Bone marrow (tissue), 2 donors: Measurements from ENCODE around the gene RNF41.
"Not testable (repeated sequence)": the region's sequence is repeated elsewhere in the genome, so short reads cannot be mapped to it uniquely, and the experiment has no call there.

Experiments
- DNase-seq, 2 donors: peaks; one replicate each; lab custom pipeline; 2025; lab: John Stamatoyannopoulos, UW

The RNF41 gene

GRCh38 chr12:56165369-56165768, 56.4 kb downstream of the RNF41 start:
- no peak for DNase-seq

DNA sequence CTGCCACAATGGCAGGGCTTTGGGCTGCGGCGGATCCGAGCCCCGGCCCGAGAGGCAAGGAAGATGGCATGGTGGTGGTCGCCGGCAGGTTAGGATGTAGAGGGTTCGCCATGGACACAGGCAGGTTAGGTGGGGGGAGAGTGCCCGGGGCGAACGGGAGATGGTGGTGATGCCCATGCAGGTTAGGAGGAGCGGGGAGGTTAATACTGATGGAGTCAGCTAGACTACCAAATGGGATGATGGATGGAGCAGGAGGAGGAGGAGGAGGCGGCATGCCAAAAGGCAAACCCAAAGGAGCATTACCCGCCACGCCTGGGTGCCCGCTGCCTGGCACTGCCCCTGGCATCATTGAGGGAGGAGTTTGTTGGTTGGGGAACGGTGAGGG, 57.4 kb downstream of the RNF41 start:
- no peak for DNase-seq

GRCh38 chr12:56163533-56164344, 58.0 kb downstream of the RNF41 start:
- no peak for DNase-seq

DNA sequence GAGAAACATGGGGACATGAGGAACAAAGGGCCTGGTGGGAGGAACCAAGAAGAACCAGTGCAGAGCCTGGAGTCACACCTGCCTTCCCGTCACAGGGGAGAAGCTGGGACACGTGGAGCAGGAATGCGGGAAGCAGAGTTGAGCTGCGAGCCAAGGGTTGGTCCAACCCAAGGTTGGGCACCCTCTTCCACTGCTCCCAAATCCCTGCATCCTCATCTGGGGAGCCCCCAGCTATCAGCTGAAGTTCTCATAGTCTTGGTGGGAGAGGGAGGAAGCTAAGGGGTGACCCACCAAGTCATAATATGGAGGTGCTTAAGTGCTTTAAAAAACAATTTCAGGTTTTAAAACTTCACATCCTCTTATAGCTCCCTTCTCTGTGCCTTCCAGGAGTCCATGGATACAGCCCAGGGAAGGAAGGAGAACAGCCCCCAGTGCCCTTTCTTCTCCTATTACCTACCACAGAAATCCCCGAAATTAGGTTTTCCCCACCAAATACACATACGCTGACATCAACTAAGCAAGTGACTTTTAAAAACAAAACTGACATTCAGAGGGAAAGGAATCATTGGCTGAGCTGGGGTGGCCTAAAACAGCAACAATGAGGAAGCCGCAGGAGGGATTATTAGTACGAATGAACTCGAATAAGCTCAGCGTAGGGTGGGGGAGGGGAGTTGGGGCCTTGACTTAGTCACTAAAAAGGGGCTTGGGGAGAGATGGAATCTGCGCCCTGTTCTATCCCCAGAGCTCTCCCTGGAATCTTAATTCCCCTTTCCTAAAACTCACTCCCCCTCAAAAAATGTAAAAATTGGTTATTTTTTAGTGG, 59.0 kb downstream of the RNF41 start:
- no peak for DNase-seq

GRCh38 chr12:56161690-56162351, 59.9 kb downstream of the RNF41 start:
- DNase-seq, result no peak

DNA sequence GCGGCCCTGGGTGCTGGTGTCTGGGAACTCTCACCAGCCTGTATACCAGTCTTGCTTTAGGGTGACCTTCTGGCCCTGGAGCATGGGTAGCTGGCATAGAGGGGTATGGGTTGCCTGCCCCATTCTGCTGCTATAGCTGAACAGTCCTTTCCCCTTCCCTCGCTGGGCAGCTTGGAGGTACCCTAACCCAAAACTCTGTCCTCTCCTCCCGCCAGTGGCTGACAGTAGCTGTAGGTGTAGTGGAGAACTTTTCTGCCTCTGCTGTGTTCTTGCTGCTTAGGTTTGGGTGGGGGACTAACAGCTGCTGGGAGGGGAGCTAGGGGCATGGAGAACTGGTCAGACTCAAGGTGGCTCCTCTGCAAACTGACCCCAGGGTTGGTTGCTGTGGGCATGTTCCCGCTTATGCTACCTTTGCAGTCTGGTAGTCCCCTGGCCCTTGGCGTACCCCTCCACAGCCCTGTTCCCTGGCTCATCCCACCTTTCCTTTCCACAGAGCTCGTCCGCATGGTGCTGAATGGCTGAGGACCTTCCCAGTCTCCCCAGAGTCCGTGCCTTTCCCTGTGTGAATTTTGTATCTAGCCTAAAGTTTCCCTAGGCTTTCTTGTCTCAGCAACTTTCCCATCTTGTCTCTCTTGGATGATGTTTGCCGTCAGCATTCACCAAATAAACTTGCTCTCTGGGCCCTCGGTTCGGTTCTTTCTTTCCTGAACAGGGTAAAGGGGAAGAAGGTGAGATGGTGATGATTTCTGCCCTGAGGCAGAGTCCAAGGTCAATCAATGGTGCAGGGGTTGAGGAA, 60.6 kb downstream of the RNF41 start:
- no peak for DNase-seq

GRCh38 chr12:56160193-56160763, 61.4 kb downstream of the RNF41 start:
- peak in 1 of 2 donors; percentile 18 for DNase-seq

DNA sequence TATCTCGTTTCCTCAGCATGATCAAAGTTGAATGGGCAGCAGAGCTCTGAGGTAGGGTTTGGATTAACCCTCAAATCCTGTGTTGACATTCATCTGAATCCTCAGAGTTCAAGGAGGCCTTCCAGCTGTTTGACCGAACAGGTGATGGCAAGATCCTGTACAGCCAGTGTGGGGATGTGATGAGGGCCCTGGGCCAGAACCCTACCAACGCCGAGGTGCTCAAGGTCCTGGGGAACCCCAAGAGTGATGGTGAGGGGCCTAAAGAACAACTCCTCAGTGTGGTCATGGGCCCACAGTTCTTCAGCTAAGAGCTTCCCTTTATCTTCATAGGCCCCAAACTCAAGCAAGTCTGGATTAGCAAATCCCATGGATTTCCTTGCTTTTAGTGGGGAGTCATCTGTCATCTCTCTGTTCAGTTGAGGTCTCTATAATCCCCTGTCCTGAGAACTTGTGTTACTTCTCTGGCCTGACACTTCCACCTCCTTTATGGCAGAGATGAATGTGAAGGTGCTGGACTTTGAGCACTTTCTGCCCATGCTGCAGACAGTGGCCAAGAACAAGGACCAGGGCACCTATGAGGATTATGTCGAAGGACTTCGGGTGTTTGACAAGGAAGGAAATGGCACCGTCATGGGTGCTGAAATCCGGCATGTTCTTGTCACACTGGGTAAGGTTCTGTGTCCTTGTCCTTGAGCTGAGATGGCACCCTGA, 62.1 kb downstream of the RNF41 start:
- no peak for DNase-seq

- no peak for DNase-seq
Observed at GRCh38 chr12:56158926-56159461, 62.7 kb downstream of the RNF41 start.

DNA sequence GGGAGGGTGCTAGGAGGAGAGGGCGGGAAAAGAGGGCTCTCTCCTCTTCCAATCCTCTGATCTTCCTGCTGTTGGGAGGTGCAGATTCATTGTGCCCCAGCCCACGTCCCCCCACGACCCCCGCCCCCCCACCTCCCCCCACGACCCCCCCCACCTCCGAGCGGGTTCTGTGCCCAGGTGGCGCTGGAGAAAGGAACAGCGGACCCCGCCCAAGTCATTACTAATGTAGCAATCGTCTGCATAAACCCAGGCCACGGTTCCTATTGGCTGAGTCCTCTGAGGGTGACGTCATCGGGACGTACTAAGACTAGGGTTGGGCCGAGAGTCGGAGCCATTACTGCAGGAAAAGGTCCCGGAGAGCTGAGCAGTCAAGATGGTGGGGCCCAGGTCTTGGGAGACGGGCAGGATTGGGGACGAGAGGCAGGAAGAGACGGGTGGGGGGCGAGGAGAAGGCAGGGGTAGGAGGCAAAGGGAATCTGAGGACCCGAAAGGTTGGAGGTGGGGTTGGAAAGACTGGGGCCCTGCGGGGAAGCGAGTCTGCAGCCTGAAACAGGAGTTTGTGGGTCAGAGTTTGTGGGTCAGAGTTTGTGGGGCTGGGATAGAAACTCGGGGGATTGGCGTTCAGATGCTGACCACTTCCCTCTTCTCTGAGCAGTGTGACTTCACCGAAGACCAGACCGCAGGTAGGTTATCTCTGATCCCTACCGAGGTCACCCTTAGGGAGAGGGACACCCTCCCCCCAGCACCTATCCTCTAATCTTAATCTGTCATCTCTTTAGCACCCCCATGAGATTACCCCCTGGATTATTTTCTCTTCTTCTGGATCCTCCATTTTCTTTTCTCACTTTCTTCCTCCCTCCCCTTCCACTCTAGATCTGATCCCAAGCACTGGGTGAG, 63.4 kb downstream of the RNF41 start, which contains the start of gene MYL6:
MYL6 (plus strand) TSS at position 331 of the 897 bp plus-strand sequence; CDS start at position 374, 43 bp downstream.
- DNase-seq, result peak; percentile 80 to 89

- DNase-seq, result peak; percentile 80 to 81
Observed at GRCh38 chr12:56157201-56158028, 64.3 kb downstream of the RNF41 start.

GRCh38 chr12:56156464-56157200, 65.1 kb downstream of the RNF41 start:
- DNase-seq, result not testable (repeated sequence)

DNA sequence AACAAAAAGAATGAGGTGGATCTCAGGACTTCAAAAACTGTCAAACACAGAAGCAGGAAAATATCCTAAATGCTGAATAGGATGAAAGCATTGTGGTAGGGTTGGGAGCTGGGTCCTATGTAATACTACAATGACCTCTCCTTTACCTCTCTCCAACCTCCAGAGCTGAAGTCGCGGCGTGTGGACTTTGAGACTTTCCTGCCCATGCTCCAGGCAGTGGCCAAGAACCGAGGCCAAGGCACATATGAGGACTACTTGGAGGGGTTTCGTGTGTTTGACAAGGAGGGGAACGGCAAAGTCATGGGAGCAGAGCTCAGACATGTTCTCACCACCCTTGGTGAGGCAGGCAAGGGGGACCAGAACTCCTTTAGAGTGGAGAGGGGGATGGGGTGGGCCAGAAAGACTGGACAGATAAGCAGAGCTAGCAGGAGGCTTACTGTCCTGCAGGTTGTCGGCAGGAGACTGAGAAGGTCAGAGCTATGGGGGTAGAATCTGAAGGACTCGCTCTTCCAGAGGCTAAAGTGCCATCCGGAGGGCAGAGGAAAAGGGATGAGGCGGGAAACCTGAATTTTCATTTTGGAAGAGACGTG, 66.4 kb downstream of the RNF41 start:
- no peak for DNase-seq

DNA sequence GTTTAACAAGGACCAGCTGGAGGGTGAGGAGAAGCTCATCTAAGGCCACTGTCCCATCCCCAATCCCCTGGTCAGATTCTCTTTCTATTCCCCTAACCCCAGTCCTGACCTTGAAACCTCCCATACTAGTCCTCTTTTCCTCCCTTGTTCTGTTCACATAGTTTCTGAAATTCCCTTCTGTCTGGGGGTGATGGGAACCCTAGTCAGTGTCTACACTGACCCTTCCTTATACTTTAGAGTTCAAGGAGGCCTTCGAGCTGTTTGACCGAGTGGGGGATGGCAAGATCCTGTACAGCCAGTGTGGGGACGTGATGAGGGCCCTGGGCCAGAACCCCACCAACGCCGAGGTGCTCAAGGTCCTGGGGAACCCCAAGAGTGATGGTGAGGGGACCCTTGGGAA, 66.9 kb downstream of the RNF41 start:
- no peak for DNase-seq

DNA sequence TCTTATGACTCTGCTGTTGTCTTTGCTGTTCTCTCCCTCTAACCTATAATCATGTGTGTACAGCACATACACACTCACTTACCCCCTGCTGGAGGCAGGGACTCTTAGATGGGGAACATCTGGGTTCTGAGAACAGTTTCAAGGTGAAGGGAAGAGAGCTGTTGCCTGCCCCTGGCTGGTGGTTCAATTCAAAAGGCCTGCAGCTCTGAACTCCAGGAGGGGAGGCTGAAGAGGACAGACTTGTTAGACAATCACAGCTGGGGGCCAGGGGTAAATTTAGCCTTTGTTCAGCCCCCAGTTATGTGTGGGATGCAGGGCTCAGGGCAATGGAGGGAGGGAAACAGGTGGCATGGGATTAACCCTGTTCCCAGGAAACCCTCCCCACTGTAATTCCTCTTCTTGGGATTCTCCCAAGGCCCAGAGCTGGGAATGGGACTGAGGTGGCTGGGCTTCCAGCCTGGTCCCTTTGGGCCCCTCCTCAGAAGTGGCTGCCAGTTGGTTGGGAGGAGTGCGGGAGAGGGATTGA, 67.4 kb downstream of the RNF41 start:
- DNase-seq, result no peak

DNA sequence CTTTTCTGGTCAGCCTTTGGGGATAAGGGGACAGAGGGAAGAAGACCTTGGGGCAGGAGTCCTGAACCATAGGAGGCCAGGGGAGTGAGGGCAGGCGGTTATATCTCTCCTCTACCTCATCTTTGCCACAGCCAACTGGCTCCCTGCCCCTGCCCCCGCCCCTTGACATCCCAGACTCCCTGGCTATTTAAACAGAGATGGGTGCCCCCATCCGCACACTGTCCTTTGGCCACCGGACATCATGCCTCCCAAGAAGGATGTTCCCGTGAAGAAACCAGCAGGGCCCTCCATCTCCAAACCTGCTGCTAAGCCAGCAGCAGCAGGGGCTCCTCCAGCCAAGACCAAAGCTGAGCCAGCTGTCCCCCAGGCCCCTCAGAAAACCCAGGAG, 68.0 kb downstream of the RNF41 start:
- DNase-seq, result no peak
